Nephron progenitor cell (in vitro differentiated cells): ENCODE results near the gene WSB1.

Experiments used
- DNase-seq: peaks from one replicate; pipeline ENCODE4 v3.0.0; 2021
- H3K27ac Mint-ChIP-seq: 2 replicates; pipeline ENCODE4 v1.8.0; 2021; ENCODE audit warnings: mild to moderate bottlenecking, moderate library complexity, mixed read lengths
- H3K27me3 Mint-ChIP-seq: 2 replicates; pipeline ENCODE4 v1.8.0; 2021; ENCODE audit warnings: mild to moderate bottlenecking, low read depth, mixed read lengths; ENCODE audit not compliant: poor library complexity
- H3K36me3 Mint-ChIP-seq: 2 replicates; pipeline ENCODE4 v1.8.0; 2021; ENCODE audit warnings: low read depth, mixed read lengths
- H3K4me1 Mint-ChIP-seq: 2 replicates; pipeline ENCODE4 v1.8.0; 2021; ENCODE audit warnings: mixed read lengths
- H3K4me3 Mint-ChIP-seq: 2 replicates; pipeline ENCODE4 v1.8.0; 2021; ENCODE audit warnings: mild to moderate bottlenecking, moderate library complexity, mixed read lengths
- H3K9me3 Mint-ChIP-seq: 2 replicates; pipeline ENCODE4 v1.8.0; 2021; ENCODE audit warnings: mild to moderate bottlenecking, moderate library complexity, mixed read lengths
- TF ChIP-seq, protein P1 (sequence below): fragments of 200-600 bp; sonication (generic); IDR thresholded peaks from 2 replicates; pipeline ENCODE4 v1.5.0; 2021; ENCODE audit warnings: antibody characterized with exemption

The WSB1 gene

DNA sequence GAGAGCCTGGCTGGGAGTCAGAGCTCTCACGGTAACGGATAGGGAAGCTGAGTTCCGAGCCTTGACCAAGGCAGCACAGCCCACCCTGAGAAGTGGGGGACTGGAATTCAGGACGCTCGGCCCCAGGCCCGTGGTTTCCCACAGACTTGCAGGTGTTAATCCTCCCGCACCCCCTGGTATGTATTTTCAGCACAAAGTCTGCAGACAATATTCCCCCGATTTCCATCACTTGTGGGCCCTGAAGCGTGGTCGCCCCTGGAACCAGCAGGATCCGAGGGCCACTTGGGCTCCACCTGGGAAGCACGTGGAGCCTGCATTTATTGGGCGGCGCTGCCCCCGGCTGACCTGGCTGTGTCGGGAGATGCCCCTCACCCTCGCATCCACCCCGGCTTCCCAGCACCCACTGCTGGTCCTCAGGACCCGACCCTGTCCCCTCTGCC, 60.2 kb downstream of the WSB1 start:
- H3K36me3 Mint-ChIP-seq, result peaks cover 21% of the 10 kb centered on the region
- peaks cover 6% of the 10 kb centered on the region for H3K4me1 Mint-ChIP-seq
- no peak for DNase-seq
- TF ChIP-seq, protein P1, sequence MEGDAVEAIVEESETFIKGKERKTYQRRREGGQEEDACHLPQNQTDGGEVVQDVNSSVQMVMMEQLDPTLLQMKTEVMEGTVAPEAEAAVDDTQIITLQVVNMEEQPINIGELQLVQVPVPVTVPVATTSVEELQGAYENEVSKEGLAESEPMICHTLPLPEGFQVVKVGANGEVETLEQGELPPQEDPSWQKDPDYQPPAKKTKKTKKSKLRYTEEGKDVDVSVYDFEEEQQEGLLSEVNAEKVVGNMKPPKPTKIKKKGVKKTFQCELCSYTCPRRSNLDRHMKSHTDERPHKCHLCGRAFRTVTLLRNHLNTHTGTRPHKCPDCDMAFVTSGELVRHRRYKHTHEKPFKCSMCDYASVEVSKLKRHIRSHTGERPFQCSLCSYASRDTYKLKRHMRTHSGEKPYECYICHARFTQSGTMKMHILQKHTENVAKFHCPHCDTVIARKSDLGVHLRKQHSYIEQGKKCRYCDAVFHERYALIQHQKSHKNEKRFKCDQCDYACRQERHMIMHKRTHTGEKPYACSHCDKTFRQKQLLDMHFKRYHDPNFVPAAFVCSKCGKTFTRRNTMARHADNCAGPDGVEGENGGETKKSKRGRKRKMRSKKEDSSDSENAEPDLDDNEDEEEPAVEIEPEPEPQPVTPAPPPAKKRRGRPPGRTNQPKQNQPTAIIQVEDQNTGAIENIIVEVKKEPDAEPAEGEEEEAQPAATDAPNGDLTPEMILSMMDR, result peak; percentile 18
- peaks cover 18% of the 10 kb centered on the region for H3K9me3 Mint-ChIP-seq
- H3K27ac Mint-ChIP-seq, result no peak overlapping the region
- H3K4me3 Mint-ChIP-seq, result peak overlapping the region; percentile 82
- peaks cover 12% of the 10 kb centered on the region for H3K27me3 Mint-ChIP-seq

DNA sequence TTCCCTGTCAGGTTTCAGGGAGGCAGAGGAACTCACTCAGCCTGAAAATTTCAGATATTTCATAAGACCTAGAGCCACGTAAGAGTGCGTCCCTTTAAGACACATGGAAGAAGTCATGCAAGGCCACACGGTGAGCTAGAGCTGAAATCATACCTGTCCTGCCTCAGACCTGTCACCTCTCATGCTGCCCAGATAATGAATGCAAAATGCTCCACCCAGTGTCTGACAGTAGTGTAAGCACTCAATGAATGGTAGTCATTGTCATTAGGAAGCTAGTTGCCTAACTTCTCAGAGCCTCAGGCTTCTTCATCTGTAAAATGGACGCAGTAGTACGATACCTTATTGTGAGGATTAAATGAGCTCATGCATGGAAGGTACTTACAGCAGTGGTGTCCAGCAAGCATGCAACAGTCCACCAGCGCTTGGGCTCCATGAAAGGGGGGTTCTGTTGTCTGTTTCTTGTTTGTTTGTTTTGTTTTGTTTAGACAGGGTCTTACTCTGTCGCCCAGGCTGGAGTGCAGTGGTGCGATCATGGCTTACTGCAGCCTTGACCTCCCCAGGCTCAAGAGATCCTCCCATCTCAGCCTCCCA, 60.7 kb downstream of the WSB1 start:
- TF ChIP-seq, protein P1, result no peak
- no peak overlapping the region for H3K27ac Mint-ChIP-seq
- peak overlapping the region; percentile 82 for H3K4me3 Mint-ChIP-seq
- H3K36me3 Mint-ChIP-seq, result peaks cover 21% of the 10 kb centered on the region
- no peak for DNase-seq
- H3K4me1 Mint-ChIP-seq, result peaks cover 6% of the 10 kb centered on the region
- peaks cover 12% of the 10 kb centered on the region for H3K27me3 Mint-ChIP-seq
- H3K9me3 Mint-ChIP-seq, result peaks cover 18% of the 10 kb centered on the region

DNA sequence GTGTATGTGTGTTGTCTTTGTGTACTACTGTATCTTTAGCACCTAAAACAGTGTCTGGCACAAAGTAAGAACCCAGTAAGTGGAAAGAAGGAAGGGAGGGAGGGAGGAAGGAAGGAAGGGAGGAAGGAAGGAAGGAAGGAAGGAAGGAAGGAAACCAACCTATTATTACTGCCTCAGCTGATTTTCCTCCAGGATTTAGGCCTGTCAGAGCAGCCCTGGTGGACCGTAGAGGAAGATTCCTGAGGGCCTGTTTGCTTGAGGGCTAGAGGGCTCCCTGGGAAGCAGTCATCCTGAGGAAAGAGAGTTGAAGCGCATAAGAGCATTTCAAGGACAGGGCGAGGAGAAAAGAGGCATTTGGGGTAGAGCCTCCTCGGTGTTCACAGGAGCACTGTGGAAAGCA, 61.5 kb downstream of the WSB1 start:
- H3K9me3 Mint-ChIP-seq, result peaks cover 18% of the 10 kb centered on the region
- peaks cover 9% of the 10 kb centered on the region for H3K27me3 Mint-ChIP-seq
- H3K4me1 Mint-ChIP-seq, result peaks cover 14% of the 10 kb centered on the region
- peaks cover 21% of the 10 kb centered on the region for H3K36me3 Mint-ChIP-seq
- TF ChIP-seq, protein P1, result no peak
- no peak overlapping the region for H3K27ac Mint-ChIP-seq
- no peak overlapping the region for H3K4me3 Mint-ChIP-seq
- no peak for DNase-seq

DNA sequence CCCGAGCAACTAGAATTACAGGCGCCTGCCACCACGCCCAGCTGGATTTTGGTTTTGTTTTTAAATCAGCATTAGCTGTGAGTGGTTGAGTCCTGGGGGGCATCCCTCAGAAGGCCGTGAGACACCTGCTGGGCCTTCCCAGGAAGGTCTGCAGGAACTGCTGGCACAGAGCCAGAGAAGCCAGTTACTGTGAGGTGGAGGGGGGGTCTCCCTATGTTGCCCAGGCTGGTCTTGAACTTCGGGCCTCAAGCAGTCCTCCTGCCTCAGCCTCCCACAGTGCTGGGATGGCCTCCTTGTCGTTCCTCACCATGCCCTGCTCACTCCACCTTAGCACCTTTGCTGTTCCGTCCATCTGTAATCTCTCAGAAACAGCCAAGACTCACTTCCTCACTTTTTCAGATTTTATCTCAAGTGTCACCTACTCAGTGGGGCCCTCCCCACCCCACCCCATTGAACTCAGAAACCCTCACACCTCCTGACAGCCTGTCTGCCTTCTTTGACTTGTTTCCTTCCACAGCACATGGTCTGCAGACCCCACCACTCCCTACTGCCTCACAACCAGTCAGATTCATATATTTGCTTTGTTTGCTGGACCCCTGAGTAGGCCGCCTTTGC, 62.3 kb downstream of the WSB1 start:
- Mint-ChIP-seq H3K9me3 (peaks cover 15% of the 10 kb centered on the region), H3K27ac (no peak overlapping the region), H3K4me1 (peaks cover 21% of the 10 kb centered on the region), H3K27me3 (peaks cover 9% of the 10 kb centered on the region), H3K4me3 (no peak overlapping the region), H3K36me3 (peaks cover 15% of the 10 kb centered on the region)
- DNase-seq, result no peak
- TF ChIP-seq, protein P1, result no peak

DNA sequence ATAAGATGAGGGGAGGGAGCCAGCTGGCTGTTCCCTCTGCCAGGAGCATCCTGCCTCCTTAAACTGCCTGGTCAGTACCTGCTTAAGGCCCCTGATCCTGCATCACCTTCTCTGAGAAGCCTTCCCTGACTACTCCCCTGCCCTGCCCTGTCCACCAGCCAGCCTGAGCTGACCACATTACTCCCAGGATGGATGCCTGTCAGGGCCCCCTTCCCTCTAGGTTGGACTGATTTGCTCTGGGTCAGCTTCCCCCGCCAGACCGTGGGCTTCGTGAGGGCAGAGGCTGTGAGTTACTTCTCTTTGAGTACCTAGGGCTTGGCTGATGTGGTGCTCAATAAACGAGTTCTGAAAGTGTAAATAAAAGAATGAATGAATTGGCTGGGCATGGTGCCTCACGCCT, 63.3 kb downstream of the WSB1 start:
- Mint-ChIP-seq H3K36me3 (peaks cover 5% of the 10 kb centered on the region), H3K27me3 (peaks cover 12% of the 10 kb centered on the region)

More for the DNA sequence above, 63.3 kb downstream of the WSB1 start:
- TF ChIP-seq, protein P1, result no peak
- Mint-ChIP-seq H3K27ac (no peak overlapping the region), H3K4me1 (peaks cover 28% of the 10 kb centered on the region), H3K4me3 (no peak overlapping the region), H3K9me3 (peaks cover 7% of the 10 kb centered on the region)
- no peak for DNase-seq
